GM12892 (cell line): ENCODE measurements around the gene ABCA6.
"Not testable (repeated sequence)": the region's sequence is repeated elsewhere in the genome, so short reads cannot be mapped to it uniquely, and the experiment has no call there.

Source experiments
- DNase-seq: peaks from one replicate; pipeline ENCODE4 v3.0.0; 2011; ENCODE audit not compliant: insufficient read length
- FAIRE-seq: peaks from 2 replicates; lab custom pipeline; 2011; peaks lifted over from hg19 to GRCh38; lab: Jason Lieb, UNC
- POLR2A ChIP-seq: IDR thresholded peaks from 2 replicates; pipeline ENCODE4 v1.6.1; 2011; ENCODE audit warnings: low read depth, low read length, control low read depth
- POLR2AphosphoS5 ChIP-seq: IDR thresholded peaks from 2 replicates; pipeline ENCODE4 v1.6.1; 2011; ENCODE audit warnings: low read depth, low read length, control low read depth
- TAF1 ChIP-seq: IDR thresholded peaks from 2 replicates; pipeline ENCODE4 v1.6.1; 2011; ENCODE audit warnings: low read depth, mild to moderate bottlenecking, control low read depth, low read length, borderline replicate concordance

Gene ABCA6

DNA sequence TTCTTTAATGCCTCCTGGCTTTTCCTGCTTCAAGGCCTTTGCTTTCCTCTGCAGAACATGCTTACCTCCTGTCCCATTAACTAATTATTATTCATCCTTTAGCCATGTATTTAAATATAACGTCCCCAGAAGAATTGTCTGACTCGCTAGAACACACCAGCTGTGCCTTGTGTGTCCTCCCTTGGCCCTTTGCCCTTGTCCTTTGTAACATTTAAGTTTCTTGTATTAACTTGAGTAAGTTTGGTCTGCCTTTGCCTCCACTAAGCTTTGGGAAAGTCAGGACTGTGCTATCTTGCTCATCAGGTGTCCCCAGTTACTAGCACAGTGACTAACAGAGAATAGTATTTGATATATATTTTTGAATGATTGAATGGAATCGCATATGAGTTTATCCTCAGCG, 51.3 kb downstream of the ABCA6 start:
- FAIRE-seq (no peak), DNase-seq (no peak)
- TF ChIP-seq POLR2AphosphoS5 = no peak
- no peak for TF ChIP-seq POLR2A
- no peak for TF ChIP-seq TAF1

DNA sequence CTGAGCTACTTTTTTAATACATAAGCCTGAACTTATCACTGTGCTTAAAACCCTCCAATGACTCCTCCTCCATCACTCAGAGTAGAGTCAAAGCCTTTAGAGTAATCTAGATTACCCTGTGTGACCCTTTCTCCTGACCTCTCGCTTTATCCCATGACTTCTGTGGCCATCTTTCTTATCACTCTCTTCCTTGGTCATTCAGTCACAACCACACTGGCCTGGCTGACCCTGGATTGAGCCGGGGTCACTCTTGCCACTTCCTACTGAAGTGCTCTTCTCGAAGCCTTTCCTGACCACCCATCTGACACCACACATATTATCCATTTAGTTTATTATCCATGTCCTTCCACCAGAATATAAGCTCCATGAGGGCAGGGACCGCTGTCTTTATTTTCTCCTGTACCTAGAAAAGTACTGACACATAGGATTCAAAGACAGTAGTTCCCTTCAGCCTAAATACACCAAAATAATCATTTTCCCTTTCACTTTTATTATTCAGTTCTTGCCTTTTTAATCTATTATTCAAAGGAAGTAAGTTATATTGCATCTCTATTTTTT, 53.0 kb downstream of the ABCA6 start:
- TF ChIP-seq POLR2A = no peak
- TF ChIP-seq TAF1 = no peak
- TF ChIP-seq POLR2AphosphoS5 = no peak
- DNase-seq = no peak
- FAIRE-seq = no peak

DNA sequence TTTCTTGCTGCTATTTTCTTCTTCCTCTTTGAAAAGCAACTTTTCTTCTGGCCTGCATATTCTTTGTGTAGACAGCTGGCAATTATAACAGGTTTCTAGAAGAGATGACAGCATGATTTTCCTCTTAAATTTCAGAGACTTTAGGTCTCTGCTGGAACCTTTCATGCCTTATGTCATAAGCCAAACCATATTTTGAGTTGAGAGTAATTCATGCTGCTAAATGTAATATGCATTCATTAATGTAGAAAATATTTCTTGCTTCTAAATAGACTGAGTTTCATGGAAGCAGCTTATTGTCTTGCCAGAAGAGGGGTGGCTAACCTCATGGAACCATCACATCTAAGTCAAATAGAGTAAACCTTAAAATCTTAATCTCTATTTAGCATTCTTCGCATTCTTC, 55.1 kb downstream of the ABCA6 start:
- DNase-seq = no peak
- FAIRE-seq = no peak
- no peak for TF ChIP-seq POLR2A
- no peak for TF ChIP-seq POLR2AphosphoS5
- TF ChIP-seq TAF1 = no peak

DNA sequence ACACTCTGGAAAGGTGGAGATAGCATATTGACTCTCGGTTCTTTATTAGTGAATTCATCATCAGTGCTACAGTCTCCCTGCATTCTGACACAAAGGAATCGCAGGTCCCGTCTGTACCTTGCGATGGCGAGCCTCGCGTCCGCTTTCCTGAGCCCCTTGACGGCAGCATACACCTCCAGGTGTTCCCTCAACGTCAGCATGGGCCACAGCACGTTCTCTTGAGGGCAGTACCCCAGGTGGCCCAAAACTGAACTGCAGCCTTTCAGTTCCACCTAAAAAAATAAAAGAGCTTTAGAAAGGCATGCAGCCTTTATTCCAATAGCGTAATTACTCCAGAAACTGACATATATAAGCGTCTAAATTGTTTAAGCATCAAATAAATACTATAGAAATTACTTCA, 56.8 kb downstream of the ABCA6 start:
- DNase-seq (no peak), FAIRE-seq (no peak)
- TF ChIP-seq POLR2AphosphoS5 (no peak), TAF1 (no peak), POLR2A (no peak)

DNA sequence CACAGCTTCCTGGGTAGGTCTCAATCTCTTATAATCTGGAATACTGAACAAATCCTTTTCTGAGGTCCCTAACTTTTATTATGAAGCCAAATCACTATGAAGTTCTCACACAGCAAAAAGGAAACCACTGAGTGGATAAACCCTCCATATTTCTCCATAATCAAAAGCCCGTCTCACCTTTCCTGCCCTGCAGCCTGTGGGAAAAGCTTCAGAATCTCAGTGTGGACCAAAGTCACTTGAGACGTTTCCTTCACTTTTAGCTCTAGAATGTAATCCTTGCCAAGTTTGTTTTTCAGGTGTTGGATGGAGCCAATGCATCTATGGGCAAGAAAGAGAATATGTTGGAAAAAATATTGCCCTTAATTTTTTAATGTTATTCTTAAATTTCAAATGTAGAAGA, 59.0 kb downstream of the ABCA6 start:
- TF ChIP-seq TAF1 (no peak), POLR2A (no peak), POLR2AphosphoS5 (no peak)
- FAIRE-seq = no peak

DNA sequence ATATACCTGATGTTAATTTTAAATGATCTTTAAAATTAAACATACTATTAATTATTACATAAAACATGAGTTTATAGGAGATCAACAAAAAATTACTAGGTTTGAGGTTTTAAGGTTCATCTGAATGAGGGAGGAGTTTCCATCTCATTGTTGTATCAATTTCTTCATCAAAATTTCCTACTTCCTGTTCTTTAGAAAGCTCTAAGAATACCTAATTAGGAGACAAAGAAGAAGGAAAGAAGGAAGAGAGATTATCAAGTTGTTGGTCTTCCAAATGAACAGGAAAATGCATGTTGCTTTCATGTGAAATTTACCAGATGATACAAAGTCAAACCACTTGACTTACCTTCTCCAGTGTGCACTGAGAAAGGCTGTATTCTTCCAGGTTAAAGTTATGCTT, 62.8 kb downstream of the ABCA6 start:
- FAIRE-seq = no peak
- DNase-seq = no peak

More for the DNA sequence above, 59.0 kb downstream of the ABCA6 start:
- no peak for DNase-seq

DNA sequence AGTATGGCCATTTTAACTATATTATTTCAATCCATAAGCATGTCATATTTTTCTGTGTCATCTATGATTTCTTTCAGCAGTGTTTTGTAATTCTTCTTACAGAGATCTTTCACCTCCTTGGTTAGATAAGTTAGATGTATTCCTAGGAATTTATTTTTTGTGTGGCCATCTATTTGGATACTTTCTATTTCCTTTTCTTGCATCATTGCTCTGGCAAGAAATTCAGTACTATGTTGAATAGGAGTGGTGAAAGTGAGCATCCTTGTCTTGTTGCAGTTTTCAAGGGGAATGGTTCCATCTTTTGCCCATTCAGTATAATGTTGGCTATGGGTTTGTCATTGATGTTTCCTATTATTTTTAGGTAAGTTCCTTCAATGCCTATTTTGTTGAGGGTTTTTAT, 65.9 kb downstream of the ABCA6 start:
- DNase-seq (no peak), FAIRE-seq (no peak)
- no peak for TF ChIP-seq POLR2A
- TF ChIP-seq TAF1 = no peak
- TF ChIP-seq POLR2AphosphoS5 = no peak

More for the DNA sequence above, 62.8 kb downstream of the ABCA6 start:
- TF ChIP-seq POLR2AphosphoS5 (no peak), POLR2A (no peak), TAF1 (no peak)

DNA sequence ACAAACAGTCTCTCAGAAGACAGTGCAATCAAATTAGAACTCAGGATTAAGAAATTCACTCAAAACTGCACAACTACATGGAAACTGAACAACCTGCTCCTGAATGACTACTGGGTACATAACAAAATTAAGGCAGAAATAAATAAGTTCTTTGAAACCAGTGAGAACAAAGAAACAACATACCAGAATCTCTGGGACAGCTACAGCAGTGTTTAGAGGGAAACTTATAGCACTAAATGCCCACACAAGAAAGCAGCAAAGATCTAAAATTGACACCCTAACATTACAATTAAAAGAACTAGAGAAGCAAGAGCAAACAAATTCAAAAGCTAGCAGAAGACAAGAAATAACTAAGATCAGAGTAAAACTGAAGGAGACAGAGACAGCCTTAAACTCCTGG, 68.3 kb downstream of the ABCA6 start:
- DNase-seq = not testable (repeated sequence)

DNA sequence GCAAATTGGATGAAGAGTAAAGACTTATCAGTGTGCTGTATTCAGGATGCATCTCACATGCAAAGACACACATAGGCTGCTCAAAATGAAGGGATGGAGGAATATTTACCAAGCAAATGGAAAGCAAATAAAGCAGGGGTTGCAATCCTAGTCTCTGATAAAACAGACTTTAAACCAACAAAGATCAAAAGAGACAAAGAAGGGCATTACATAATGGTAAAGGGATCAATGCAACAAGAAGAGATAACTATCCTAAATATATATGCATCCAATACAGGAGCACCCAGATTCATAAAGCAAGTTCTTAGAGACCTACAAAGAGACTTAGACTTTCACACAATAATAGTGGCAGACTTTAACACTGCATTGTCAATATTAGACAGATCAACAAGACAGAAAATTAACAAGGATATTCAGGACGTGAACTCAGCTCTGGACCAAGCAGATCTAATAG, 68.9 kb downstream of the ABCA6 start:
- DNase-seq, FAIRE-seq: not testable (repeated sequence)

More for the DNA sequence above, 68.3 kb downstream of the ABCA6 start:
- not testable (repeated sequence) for FAIRE-seq

DNA sequence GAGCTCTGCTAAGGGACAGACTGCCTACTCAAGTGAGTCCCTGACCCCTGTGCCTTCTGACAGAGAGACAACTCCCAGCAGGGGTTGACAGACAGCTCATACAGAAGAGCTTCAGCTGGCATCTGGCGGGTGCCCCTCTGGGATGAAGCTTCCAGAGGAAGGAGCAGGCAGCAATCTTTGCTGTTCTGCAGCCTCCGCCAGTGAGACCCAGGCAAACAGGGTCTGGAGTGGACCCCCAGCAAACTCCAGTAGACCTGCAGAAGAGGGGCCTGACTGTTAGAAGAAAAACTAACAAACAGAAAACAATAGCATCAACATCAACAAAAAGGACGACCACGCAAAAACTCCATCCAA, 70.5 kb downstream of the ABCA6 start:
- not testable (repeated sequence) for DNase-seq, FAIRE-seq

DNA sequence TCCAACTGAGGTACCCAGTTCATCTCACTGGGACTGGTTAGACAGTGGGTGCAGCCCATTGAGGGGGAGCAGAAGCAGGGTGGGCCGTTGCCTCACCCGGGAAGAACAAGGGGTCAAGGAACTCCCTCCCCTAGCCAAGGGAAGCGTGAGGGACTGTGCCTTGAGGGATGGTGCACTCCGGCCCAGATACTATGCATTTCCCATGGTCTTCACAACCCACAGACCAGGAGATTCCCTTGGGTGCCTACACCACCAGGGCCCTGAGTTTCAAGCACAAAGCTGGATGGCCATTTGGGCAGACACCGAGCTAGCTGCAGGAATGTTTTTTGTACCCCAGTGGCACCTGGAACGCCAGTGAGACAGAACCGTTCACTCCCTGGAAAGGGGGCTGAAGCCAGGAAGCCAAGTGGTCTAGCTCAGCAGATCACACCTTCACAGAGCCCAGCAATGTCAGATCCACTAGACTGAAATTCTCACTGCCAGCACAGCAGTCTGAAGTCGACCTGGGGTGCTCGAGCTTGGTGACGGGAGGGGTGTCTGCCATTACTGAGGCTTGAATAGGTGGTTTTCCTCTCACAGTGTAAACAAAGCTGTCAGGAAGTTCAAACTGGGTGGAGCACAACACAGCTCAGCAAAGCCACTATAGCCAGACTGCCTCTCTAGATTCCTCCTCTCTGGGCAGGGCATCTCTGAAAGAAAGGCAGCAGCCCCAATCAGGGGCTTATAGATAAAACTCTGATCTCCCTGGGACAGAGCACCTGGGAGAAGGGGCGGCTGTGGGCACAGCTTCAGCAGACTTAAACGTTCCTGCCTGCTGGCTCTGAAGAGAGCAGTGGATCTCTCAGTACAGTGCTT, 71.1 kb downstream of the ABCA6 start:
- not testable (repeated sequence) for FAIRE-seq, DNase-seq

DNA sequence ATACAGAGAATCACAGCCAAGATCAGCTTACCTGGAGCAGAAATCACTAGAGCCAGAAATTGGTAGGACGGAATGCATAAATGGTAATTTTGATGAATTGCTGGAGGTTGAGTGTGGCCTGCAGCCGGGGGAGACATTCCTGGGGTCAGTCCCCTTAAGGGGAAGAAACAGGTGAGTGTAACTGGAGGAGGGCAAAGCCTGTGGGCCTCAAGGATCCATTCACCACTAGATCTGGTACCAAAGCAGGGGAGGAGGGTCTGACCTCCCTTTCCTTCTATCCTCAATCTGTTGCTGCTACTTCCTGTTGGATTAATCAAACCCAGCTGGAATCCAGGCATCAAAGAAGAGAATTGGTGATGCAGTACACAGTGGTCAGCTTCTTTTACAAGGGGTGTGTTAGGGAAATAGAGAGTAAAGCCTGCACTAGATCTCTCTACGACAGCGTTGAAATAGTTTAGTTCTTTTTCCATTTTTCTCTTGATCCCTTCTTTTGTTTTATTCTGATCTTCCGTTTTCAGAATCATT, 72.4 kb downstream of the ABCA6 start:
- no peak for DNase-seq
- no peak for TF ChIP-seq POLR2A
- no peak for TF ChIP-seq POLR2AphosphoS5
- TF ChIP-seq TAF1 = no peak
- no peak for FAIRE-seq
